Left renal cortex interstitium (tissue), 4 donors: ENCODE data around the gene KANSL1. TPM values are rescaled to one million over a fixed set of nuclear protein-coding genes. Genes with fewer than 3 reads are reported as not detected.
A peak's percentile ranks its signal among the peaks of the same experiment; 100 is the strongest.
"Not testable (repeated sequence)": the region's sequence is repeated elsewhere in the genome, so short reads cannot be mapped to it uniquely, and the experiment has no call there.

Experiments
- DNase-seq, 4 donors: peaks; one replicate each; pipeline ENCODE4 v3.0.0-alpha.2; 2013; ENCODE audit warnings: low read depth in 4 of 4, low spot score in 2 of 4, missing footprints in 1 of 4
- polyA plus RNA-seq, 4 donors: library from polyadenylated mRNA; unstranded; fragments of 120-200 nt; gene quantifications; one replicate each; pipeline ENCODE4 v1.2.1, GENCODE V29; 2013; ENCODE audit not compliant: insufficient read length in 4 of 4

Gene KANSL1
- polyA plus RNA-seq, 4 donors = 50.6 to 111 (median 63.5) TPM

DNA sequence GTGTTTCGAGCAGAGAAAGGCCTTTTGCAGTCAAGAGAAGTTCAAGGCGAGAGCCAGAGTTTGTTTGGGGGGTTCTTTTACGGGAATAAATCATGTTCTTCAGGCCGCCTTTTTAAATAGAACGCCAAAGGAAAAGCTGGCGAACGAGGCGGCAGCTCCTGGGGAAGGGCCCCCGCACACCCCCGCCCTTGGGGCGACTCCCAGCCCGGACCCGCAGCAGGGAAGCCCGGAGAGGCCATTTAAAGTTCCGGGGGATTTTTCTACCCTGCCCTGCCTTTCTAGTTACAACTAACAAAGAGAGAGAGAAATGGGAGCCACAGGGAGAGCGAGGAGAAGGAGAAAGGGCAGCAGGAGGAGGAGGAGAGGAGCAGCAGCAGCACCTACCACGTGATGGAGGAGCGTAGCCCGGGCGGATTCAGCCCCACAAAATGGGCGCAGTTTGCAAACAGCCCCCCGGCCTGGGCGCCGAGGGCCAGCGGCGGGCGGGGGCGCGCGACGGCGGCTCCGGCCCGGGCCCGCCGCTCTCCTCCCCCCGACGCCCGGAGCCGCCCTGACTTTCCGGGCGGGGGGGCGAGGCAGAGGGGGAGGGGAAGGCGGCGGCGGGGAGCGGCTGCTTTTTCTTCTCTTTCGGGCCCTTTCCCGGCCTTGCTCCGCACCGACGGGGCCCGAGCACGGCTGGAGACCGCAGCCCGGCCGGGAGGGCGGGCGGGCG, 634 bp downstream of the KANSL1 start:
- DNase-seq = peak in 2 of 4 donors; percentile 48 to 55

- DNase-seq = peak in 1 of 4 donors; percentile 89
Measured at GRCh38 chr17:46192189-46192438, 1.1 kb downstream of the KANSL1 start.

GRCh38 chr17:46191322-46192188, 1.7 kb downstream of the KANSL1 start:
- DNase-seq = peak in 1 of 4 donors; percentile 83

DNA sequence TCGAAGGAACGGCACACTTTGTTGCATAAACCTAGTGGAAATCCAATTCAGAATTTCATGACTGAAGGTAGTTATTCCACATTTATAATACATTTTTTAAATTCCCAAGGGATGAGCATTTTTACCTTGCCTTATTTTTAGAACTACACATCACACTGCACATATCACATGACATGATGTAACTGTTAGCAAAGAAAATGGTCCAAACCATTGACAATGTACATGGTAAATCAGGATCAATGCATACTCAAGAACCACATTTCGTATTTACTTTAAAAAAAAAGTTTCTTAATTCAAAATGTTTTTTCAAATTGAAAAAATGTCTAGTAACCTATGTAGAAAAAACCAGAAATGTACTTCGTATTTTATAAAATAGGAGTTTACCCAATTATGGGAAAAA, 2.5 kb downstream of the KANSL1 start:
- DNase-seq = no peak

DNA sequence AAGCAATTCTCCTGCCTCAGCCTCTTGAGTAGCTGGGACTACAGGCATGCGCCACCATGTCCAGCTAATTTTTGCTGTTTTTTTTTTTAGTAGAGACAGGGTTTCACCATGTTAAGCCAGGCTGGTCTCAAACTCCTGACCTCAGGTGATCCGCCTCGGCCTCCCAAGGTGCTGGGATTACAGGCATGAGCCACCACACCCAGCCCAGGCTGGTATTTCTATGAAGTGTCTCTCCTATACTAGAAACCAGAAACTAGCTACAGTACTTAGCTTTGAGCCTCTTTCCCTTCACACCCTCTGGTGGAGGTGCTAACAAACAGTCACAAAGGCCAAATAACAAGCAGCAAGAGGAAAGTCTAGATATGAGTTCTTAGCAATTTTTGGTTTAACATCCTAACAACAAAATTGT, 6.4 kb downstream of the KANSL1 start:
- not testable (repeated sequence) for DNase-seq

- no peak for DNase-seq
Measured at GRCh38 chr17:46184696-46185095, 8.5 kb downstream of the KANSL1 start.

- not testable (repeated sequence) for DNase-seq
Measured at GRCh38 chr17:46183383-46183782, 9.8 kb downstream of the KANSL1 start.

GRCh38 chr17:46182961-46183360, 10.3 kb downstream of the KANSL1 start:
- no peak for DNase-seq

DNA sequence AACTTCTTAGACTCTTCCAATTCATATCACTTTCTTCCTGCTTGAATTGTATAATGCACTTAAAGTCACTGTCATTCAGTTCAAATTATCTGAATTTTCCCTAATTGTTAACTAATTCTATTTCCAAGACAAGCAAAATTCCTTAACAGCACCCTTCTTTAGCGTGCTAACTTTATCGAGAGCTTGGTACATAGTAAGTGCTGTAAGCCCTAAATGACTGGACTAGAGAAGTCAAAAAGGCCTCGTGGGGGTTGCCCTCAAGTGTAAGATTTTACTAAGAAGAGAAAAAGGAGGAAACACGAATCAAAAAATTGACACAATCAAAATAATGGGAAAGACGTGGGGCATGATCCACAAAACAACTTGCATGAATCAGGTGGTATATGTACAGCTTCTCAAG, 11.3 kb downstream of the KANSL1 start:
- no peak for DNase-seq

- DNase-seq = not testable (repeated sequence)
Measured at GRCh38 chr17:46181316-46181715, 11.9 kb downstream of the KANSL1 start.

DNA sequence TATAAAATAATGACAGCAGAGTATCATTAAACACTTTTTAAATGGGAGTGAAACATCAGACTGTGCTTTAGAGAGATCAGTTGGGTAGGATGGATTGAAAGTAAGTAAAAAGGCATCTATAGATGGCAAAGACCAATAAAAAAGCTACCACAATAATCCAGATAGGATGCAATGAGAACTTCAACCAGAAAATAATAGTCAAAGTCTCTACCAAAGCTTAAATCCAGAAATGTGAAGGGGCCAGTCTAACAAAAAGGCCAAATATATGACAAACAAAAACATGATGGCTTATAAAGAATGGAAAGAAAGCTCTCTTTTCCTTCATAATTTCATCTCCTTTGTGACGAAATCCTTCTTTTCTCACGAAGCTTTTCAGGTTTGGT, 12.3 kb downstream of the KANSL1 start:
- no peak for DNase-seq

DNA sequence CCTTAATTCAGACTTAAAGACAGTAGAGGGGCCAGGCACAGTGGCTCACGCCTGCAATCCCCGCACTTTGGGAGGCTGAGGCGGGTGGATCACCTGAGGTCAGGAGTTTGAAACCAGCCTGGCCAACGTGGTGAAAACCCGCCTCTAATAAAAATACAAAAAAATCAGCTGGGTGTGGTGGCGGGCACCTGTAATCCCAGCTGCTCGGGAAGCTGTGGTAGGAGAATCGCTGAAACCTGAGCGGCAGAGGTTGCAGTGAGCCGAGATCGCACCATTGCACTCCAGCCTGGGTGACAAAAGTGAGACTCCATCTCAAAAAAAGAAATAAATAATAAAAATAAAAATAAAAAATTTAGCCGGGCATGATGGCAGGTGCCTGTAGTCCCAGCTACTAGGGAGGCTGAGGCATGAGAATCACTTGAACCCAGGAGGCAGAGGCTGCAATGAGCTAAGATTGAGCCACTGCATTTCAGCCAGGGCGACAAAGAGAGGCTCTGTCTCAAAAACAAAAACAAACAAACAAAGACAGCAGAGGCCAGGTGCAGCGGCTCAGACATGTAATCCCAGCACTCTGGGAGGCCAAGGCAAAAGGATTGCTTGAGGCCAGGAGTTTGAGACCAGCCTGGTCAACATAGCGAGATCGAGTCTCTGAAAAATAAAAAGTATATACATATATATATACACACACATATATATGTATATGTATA, 12.9 kb downstream of the KANSL1 start:
- not testable (repeated sequence) for DNase-seq

- no peak for DNase-seq
Measured at GRCh38 chr17:46179375-46179999, 13.7 kb downstream of the KANSL1 start.

DNA sequence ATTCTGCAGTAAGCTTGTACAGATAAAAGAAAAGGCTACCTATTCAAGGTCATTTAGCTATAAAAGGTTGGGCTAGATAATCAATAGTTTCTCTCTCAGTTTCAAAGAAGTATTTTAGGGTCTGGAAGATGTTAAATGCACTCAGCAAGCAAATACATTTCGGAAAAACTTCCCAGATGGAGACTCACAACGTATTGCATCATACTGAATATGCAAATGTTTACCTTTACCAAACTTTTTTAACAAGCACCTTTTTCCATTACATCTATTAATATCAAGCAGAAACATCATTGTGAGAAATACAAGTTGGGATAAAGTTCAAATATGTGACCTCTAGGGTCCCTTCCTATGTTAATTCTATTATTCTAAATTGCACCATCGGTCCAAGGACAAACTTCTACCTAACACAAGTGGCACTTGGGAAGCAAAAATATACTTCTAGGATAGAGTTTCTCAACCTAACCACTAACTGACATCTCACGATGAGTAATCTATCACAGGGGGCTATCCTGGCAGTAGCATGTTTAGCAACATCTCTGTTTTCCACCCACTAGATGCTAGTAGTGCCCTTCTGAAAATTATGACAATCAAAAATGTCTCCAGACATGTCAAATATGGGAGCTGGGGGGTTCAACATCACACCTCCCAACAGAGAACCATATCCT, 14.5 kb downstream of the KANSL1 start:
- no peak for DNase-seq

GRCh38 chr17:46176975-46177374, 16.3 kb downstream of the KANSL1 start:
- no peak for DNase-seq

- no peak for DNase-seq
Measured at GRCh38 chr17:46175891-46176290, 17.3 kb downstream of the KANSL1 start.

DNA sequence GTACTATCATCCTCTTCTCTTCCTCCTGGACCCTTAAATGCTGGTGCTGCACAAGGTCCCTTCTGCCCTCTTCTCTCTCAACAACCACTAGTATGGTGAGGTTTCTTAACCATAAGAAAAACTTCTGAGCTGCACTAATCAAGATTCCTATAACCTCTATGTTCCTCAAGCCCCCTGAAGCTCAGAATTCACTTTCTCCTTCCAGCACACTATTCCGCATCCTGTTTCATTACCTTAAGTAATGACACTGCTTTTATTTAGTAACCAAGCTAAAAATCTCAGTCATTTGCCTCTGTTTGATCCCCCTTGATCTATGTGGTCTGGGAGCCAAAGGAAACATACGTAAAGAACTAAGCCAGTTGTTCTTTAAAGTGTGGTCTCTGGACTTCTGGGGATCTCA, 20.1 kb downstream of the KANSL1 start:
- no peak for DNase-seq

DNA sequence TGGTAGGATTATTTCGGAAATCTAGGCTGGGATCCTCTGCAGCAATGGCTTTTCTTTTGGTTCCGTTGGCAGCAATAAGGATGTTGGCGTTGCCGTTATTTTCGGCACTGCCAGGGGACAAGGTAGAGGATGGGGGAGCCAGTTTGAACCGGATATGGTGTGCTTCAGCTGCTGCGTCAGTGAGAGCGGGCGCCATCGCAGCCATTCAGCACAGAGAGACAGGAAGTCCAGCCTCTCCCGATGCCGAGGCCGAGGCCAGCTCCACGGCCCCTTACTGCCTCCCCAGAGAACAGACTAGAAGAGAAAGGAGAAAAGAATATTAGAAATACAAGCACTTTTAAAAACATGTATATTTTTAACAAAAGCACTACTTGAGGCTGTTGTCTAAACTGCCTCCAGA, 21.3 kb downstream of the KANSL1 start:
- DNase-seq = no peak

DNA sequence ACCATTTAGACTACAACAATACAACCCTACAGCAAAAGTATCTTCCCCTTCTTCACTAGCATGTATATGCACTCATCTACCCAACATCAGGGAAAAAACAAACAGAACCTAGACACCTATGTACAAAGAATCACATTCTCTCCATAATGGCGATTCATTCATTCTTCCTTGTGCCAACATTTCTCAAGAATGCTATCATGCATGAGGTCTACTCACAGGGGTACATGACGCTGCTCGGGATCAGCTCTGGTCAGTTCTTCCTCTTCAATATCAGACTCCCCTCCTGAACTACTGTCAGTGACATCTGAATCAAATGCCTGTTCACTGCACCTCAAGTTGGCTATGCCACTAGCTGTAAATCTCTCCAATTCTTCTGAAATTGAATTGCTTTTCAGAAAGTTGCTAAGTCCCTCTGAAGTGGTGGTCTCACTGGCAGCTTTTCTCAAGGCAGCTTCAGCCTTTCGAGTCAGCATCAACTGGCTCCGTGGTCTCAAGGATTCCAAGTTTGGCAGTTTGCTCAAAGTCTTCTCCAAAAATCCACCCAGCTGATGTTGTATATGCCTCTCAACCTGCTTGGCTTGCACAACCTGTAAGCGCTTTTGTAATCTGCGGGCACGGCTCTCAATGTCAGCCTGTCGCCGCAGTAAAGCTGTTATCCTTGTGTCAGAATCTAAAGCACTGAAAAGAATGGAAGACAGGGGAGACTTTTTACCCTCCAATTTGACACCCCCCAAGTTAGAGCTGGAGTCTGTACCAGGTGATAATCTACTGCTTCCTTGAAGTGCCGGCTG, 22.4 kb downstream of the KANSL1 start:
- no peak for DNase-seq
